HL-60/S4 (cell line): ENCODE results near the gene KPRP.

Experiments used
- in situ Hi-C: fragments of 300-500 bp; cut with MboI; formaldehyde crosslinking; loops from 2 replicates; pipeline ENCODE4 v1.14.3; 2022; ENCODE audit warnings: low sequenced_read_pairs

The KPRP gene

GRCh38 chr1:152757747-152758146, at the start of gene KPRP:
TSS of gene KPRP (plus strand) at chr1:152758025. CDS start at chr1:152759589, 1,564 bp downstream.
- in situ Hi-C loops = no loop called here

GRCh38 chr1:152718238-152718637, 39.6 kb upstream of the KPRP start:
- in situ Hi-C loops = no loop called here

GRCh38 chr1:152725261-152725660, 32.6 kb upstream of the KPRP start:
- in situ Hi-C loops = no loop called here

GRCh38 chr1:152728986-152729385, 28.8 kb upstream of the KPRP start:
- in situ Hi-C loops = no loop called here

- in situ Hi-C loops = no loop called here
These were observed 22.2 kb upstream of the KPRP start for GRCh38 chr1:152735648-152736047.

- in situ Hi-C loops = no loop called here
These were observed 19.8 kb upstream of the KPRP start for GRCh38 chr1:152737997-152738396.

GRCh38 chr1:152739841-152740240, 18.0 kb upstream of the KPRP start:
- in situ Hi-C loops = no loop called here

- in situ Hi-C loops = no loop called here
These were observed 16.2 kb upstream of the KPRP start for GRCh38 chr1:152741656-152742055.

GRCh38 chr1:152743371-152744145, 14.3 kb upstream of the KPRP start:
- in situ Hi-C loops = no loop called here

- in situ Hi-C loops = no loop called here
These were observed 12.5 kb upstream of the KPRP start for GRCh38 chr1:152745289-152745704.

- in situ Hi-C loops = no loop called here
These were observed 11.9 kb upstream of the KPRP start for GRCh38 chr1:152745765-152746444.

GRCh38 chr1:152747831-152748230, 10.0 kb upstream of the KPRP start:
- in situ Hi-C loops = no loop called here

GRCh38 chr1:152752225-152752624, 5.6 kb upstream of the KPRP start:
- in situ Hi-C loops = no loop called here

- in situ Hi-C loops = no loop called here
These were observed 4.2 kb upstream of the KPRP start for GRCh38 chr1:152753586-152753985.

- in situ Hi-C loops = no loop called here
These were observed 953 bp upstream of the KPRP start for GRCh38 chr1:152756872-152757271.

GRCh38 chr1:152758636-152759035, 811 bp downstream of the KPRP start:
- in situ Hi-C loops = no loop called here

- in situ Hi-C loops = no loop called here
These were observed 1.8 kb downstream of the KPRP start for GRCh38 chr1:152759453-152760173.

GRCh38 chr1:152760551-152761190, 2.8 kb downstream of the KPRP start:
- in situ Hi-C loops = no loop called here

GRCh38 chr1:152761609-152762213, 3.9 kb downstream of the KPRP start:
- in situ Hi-C loops = no loop called here

GRCh38 chr1:152768847-152769533, 11.2 kb downstream of the KPRP start:
- in situ Hi-C loops = no loop called here
